Measurements from ENCODE around the gene MPI. TPM values are rescaled to one million over a fixed set of nuclear protein-coding genes. Genes with fewer than 3 reads are reported as not detected.
"Not testable (repeated sequence)": the region's sequence is repeated elsewhere in the genome, so short reads cannot be mapped to it uniquely, and the experiment has no call there.

MPI gene
- total and polyA plus RNA-seq, 2 experiments from 2014 or later, result 34.8 to 79.0 TPM

GRCh38 chr15:74884428-74885223 lies 5.2 kb upstream of the MPI start:
- H2AFZ ChIP-seq, result 0 out of 2 replicates have a peak overlapping the region, but pooled peaks have one; percentile 5
- H3K9ac ChIP-seq, result no peak overlapping the region
- H3K27ac ChIP-seq, result no peak overlapping the region

GRCh38 chr15:74885461-74885860 lies 4.4 kb upstream of the MPI start:
- Histone ChIP-seq H3K27ac (no peak overlapping the region), H3K9me3 (ENCODE audit: low read depth) (no peaks in the 10 kb centered on the region), H3K4me2 (ENCODE audit: unreplicated experiment) (no peak overlapping the region), H3F3A (ENCODE audit: insufficient read depth) (peaks cover 7% of the 10 kb centered on the region; the same call in 1 of the 2 replicates), H3K9me2 (ENCODE audit: insufficient read depth) (no peaks in the 10 kb centered on the region), H3K4me1 (ENCODE audit: insufficient read depth) (peaks cover 20% of the 10 kb centered on the region), H2AFZ (no peak overlapping the region), H4K20me1 (ENCODE audit: insufficient read depth) (no peaks in the 10 kb centered on the region), H3K9ac (no peak overlapping the region), H3K36me3 (ENCODE audit: low read depth) (no peaks in the 10 kb centered on the region), H3K79me2 (ENCODE audit: insufficient read depth) (peaks cover 6% of the 10 kb centered on the region; the same call in 1 of the 2 replicates), H3K4me3 (no peak overlapping the region), H3K27me3 (replicated peaks; ENCODE audit: insufficient read depth) (no peaks in the 10 kb centered on the region)
- 76 to 79% methylated on average over 5 of the region's 5 CpGs for WGBS, 2 experiments (ENCODE audit: low coverage in 1 of 2, low lambda C conversion rate in 2 of 2, missing lambda C conversion rate in 2 of 2)
- in situ Hi-C loops (cut with MboI), result no loop called here
- TF ChIP-seq EZH2 (IDR thresholded peaks at IDR 0.05; ENCODE audit: insufficient read depth, poor library complexity, severe bottlenecking), result no peak
- TF ChIP-seq EZH2phosphoT487 (IDR thresholded peaks at IDR 0.05; ENCODE audit: insufficient read depth, low read depth), result no peak
- no peak for DNase-seq

More at GRCh38 chr15:74884428-74885223, 5.2 kb upstream of the MPI start:
- no peaks in the 10 kb centered on the region for H3K9me2 ChIP-seq (ENCODE audit: insufficient read depth)
- H3K4me2 ChIP-seq (ENCODE audit: unreplicated experiment), result peak overlapping the region; percentile 13
- H3K27me3 ChIP-seq (replicated peaks; ENCODE audit: insufficient read depth), result no peaks in the 10 kb centered on the region
- in situ Hi-C loops (cut with MboI), result no loop called here
- no peaks in the 10 kb centered on the region for H3K9me3 ChIP-seq (ENCODE audit: low read depth)
- H4K20me1 ChIP-seq (ENCODE audit: insufficient read depth), result no peaks in the 10 kb centered on the region
- no peaks in the 10 kb centered on the region for H3K79me2 ChIP-seq (ENCODE audit: insufficient read depth)
- 81 to 82% methylated on average over 4 of the region's 4 CpGs for WGBS, 2 experiments (ENCODE audit: low coverage in 1 of 2, low lambda C conversion rate in 2 of 2, missing lambda C conversion rate in 2 of 2)
- TF ChIP-seq EZH2 (IDR thresholded peaks at IDR 0.05; ENCODE audit: insufficient read depth, poor library complexity, severe bottlenecking) (no peak), EZH2phosphoT487 (IDR thresholded peaks at IDR 0.05; ENCODE audit: insufficient read depth, low read depth) (no peak)
- H3K4me3 ChIP-seq, result no peak overlapping the region
- no peaks in the 10 kb centered on the region for H3K36me3 ChIP-seq (ENCODE audit: low read depth)
- peaks cover 19% of the 10 kb centered on the region for H3K4me1 ChIP-seq (ENCODE audit: insufficient read depth)
- DNase-seq, result peak; percentile 56
- peaks cover 7% of the 10 kb centered on the region; the same call in 1 of the 2 replicates for H3F3A ChIP-seq (ENCODE audit: insufficient read depth)

GRCh38 chr15:74887537-74888193 lies 2.2 kb upstream of the MPI start:
- in situ Hi-C loops (cut with MboI); H3K9ac ChIP-seq; H3K4me3 ChIP-seq; H3K4me2 ChIP-seq (ENCODE audit: unreplicated experiment); H3K9me3 ChIP-seq (ENCODE audit: low read depth); H3F3A ChIP-seq (ENCODE audit: insufficient read depth); DNase-seq; H4K20me1 ChIP-seq (ENCODE audit: insufficient read depth); H3K27ac ChIP-seq; H3K27me3 ChIP-seq (replicated peaks; ENCODE audit: insufficient read depth); H3K36me3 ChIP-seq (ENCODE audit: low read depth); H2AFZ ChIP-seq; H3K9me2 ChIP-seq (ENCODE audit: insufficient read depth): not testable (repeated sequence)
- 80 to 92% methylated on average over 8 to 10 of the region's 10 CpGs for WGBS, 2 experiments (ENCODE audit: low coverage in 1 of 2, low lambda C conversion rate in 2 of 2, missing lambda C conversion rate in 2 of 2)
- peaks cover 17% of the 10 kb centered on the region; the same call in 1 of the 2 replicates for H3K79me2 ChIP-seq (ENCODE audit: insufficient read depth)
- peaks cover 20% of the 10 kb centered on the region for H3K4me1 ChIP-seq (ENCODE audit: insufficient read depth)

GRCh38 chr15:74888716-74889115 lies 1.1 kb upstream of the MPI start:
- 98 to 99% methylated on average over 4 of the region's 4 CpGs for WGBS, 2 experiments (ENCODE audit: low coverage in 1 of 2, low lambda C conversion rate in 2 of 2, missing lambda C conversion rate in 2 of 2)
- Histone ChIP-seq H3K9me2 (ENCODE audit: insufficient read depth) (no peaks in the 10 kb centered on the region), H3K4me1 (ENCODE audit: insufficient read depth) (peaks cover 20% of the 10 kb centered on the region), H2AFZ (no peak overlapping the region), H3K27ac (no peak overlapping the region), H3K27me3 (replicated peaks; ENCODE audit: insufficient read depth) (no peaks in the 10 kb centered on the region), H3K36me3 (ENCODE audit: low read depth) (no peaks in the 10 kb centered on the region), H3K4me3 (no peak overlapping the region), H3K9ac (no peak overlapping the region), H3K79me2 (ENCODE audit: insufficient read depth) (peaks cover 17% of the 10 kb centered on the region; the same call in 1 of the 2 replicates), H3K4me2 (ENCODE audit: unreplicated experiment) (no peak overlapping the region), H3K9me3 (ENCODE audit: low read depth) (no peaks in the 10 kb centered on the region), H3F3A (ENCODE audit: insufficient read depth) (peaks cover 7% of the 10 kb centered on the region; the same call in 1 of the 2 replicates), H4K20me1 (ENCODE audit: insufficient read depth) (no peaks in the 10 kb centered on the region)
- DNase-seq, result no peak
- in situ Hi-C loops (cut with MboI), result no loop called here
- no peak for TF ChIP-seq EZH2 (IDR thresholded peaks at IDR 0.05; ENCODE audit: insufficient read depth, poor library complexity, severe bottlenecking)
